ENCODE measurements around the gene BEND4.

DNA sequence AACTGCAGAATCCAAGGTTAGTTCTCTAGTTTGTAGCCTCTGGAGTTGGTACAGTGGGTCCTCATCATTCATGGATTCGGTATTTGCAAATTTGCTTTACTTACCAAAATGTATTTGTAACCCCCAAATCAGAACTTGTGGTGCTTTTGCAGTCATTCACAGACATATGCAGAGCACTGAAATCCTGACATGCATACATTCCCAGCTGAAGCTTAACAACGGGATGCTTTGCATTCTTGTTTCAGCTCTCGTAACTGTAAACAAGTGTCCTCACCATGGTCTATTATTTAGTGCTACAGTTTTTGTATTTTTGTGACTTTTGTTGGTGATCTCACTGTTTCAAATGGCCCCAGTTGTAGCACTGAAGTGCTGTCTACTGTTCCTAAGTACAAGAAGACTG lies 16.1 kb downstream of the BEND4 start:
- TF ChIP-seq, protein P1, sequence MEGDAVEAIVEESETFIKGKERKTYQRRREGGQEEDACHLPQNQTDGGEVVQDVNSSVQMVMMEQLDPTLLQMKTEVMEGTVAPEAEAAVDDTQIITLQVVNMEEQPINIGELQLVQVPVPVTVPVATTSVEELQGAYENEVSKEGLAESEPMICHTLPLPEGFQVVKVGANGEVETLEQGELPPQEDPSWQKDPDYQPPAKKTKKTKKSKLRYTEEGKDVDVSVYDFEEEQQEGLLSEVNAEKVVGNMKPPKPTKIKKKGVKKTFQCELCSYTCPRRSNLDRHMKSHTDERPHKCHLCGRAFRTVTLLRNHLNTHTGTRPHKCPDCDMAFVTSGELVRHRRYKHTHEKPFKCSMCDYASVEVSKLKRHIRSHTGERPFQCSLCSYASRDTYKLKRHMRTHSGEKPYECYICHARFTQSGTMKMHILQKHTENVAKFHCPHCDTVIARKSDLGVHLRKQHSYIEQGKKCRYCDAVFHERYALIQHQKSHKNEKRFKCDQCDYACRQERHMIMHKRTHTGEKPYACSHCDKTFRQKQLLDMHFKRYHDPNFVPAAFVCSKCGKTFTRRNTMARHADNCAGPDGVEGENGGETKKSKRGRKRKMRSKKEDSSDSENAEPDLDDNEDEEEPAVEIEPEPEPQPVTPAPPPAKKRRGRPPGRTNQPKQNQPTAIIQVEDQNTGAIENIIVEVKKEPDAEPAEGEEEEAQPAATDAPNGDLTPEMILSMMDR (IDR thresholded peaks at IDR 0.05; ENCODE audit: insufficient read depth, low read depth, low read length) = no peak
- no peak for TF ChIP-seq EZH2 (IDR thresholded peaks at IDR 0.05; ENCODE audit: insufficient read depth, low read length)
